Psoas muscle (tissue), 8 donors: ENCODE data around the gene CDK2AP2. TPM values are rescaled to one million over a fixed set of nuclear protein-coding genes. Genes with fewer than 3 reads are reported as not detected.
"Not testable (repeated sequence)": the region's sequence is repeated elsewhere in the genome, so short reads cannot be mapped to it uniquely, and the experiment has no call there.

Experiments used
- ATAC-seq, 4 donors: fragments of 200-7000 bp; cut with Tn5 transposase; one replicate each; pipeline ENCODE4 v1.9.1; 2020; ENCODE audit warnings: moderate library complexity in 3 of 4, mild to moderate bottlenecking in 2 of 4
- DNase-seq, 2 donors: peaks; one replicate each; pipeline ENCODE4 v3.0.0-alpha.2; 2020
- H3K27ac ChIP-seq: fragments of 200-600 bp; one replicate; pipeline ENCODE4 v1.8.0; 2022
- H3K27me3 ChIP-seq, 3 donors: fragments of 200-600 bp in 1 of 3; one replicate each; pipeline versions ENCODE4 v1.6.1 to v1.8.0; 2013 to 2022; ENCODE audit warnings: low read length in 2 of 3, mild to moderate bottlenecking in 2 of 3, moderate library complexity in 1 of 3; ENCODE audit not compliant: insufficient read depth in 3 of 3
- H3K36me3 ChIP-seq, 2 donors: fragments of 200-600 bp in 1 of 2; one replicate each; pipeline versions ENCODE4 v1.6.1 to v1.8.0; 2013 to 2022; ENCODE audit warnings: low read depth in 1 of 2, mild to moderate bottlenecking in 1 of 2, moderate library complexity in 1 of 2; ENCODE audit not compliant: insufficient read depth in 1 of 2
- H3K4me1 ChIP-seq: fragments of 200-600 bp; one replicate; pipeline ENCODE4 v1.8.0; 2022
- H3K4me3 ChIP-seq: fragments of 200-600 bp; one replicate; pipeline ENCODE4 v1.8.0; 2022; ENCODE audit warnings: mild to moderate bottlenecking
- H3K9me3 ChIP-seq: fragments of 200-600 bp; one replicate; pipeline ENCODE4 v1.8.0; 2022
- WGBS, 3 donors: extraction: QIAGEN DNeasy Blood & Tissue Kit; methylation state at CpG; one replicate each; pipeline versions ENCODE4 v1.1.6 to v1.1.7; 2013; 5-methylcytosine and 5-hydroxymethylcytosine counted together
- intact Hi-C, 2 donors: fragments of 100-400 bp; cut with DNase I; formaldehyde crosslinking; loops; one replicate each; pipeline versions ENCODE4 v1.11.0 to v1.14.2; 2022
- polyA plus RNA-seq, 3 donors: library from polyadenylated mRNA; stranded (reverse); fragments of 200-250 nt; gene quantifications; one replicate each; pipeline ENCODE4 v1.2.3, GENCODE V29; 2013
- total RNA-seq, 4 donors: library from RNA; stranded (reverse); fragmentation: NEBNext Ultra II Directional in 2 of 4; extraction: Animal tissue kit (Norgen Biotek cat#: 25700) in 2 of 4; gene quantifications; one replicate each; pipeline versions ENCODE4 v1.2.1 to v1.2.4, GENCODE V29; 2021 to 2023
- TF ChIP-seq, protein P1 (sequence below): fragments of 200-600 bp; IDR thresholded peaks from one replicate; pipeline ENCODE4 v1.8.0; 2022; ENCODE audit warnings: antibody characterized with exemption
- donor health status: healthy with polysubstance abuse.
- donor health status: DM: no; HTN: no; CAD: no; lungs with moderate emphysema.
- donor health status: Bipolar disorder and iron deficiency.
- donor health status: healthy.
- donor health status: DM: yes; HTN: yes; CAD: no.
- donor health status: DM: no; HTN: no; CAD: no.
- donor health status: DM: no; HTN: no; CAD: no.
- donor health status: DM: yes; HTN: yes; CAD: no.

CDK2AP2 gene
- total and polyA plus RNA-seq, 7 donors = 16.3 to 72.3 (median 18.5) TPM

DNA sequence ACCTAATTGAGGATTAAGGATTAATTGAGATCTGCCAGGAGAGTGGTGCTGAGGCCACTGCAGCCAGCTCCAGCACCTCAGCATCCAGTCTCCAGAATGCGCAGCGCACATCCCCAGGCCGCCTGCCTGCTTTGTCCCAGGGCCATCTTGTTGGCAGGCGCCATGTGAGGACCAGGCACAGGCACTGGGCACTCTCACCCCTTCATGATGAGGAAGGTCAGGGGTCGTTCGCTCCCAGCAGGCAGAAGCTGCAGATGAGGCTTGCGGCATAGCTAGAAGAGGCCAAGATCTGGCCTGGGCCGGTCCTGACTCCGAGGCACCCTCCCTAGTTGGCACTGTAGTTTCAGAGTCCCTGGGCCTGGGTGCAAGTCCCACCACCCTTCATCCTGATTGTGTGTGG is 8.8 kb upstream of the CDK2AP2 start:
- H3K4me1 ChIP-seq = no peaks in the 10 kb centered on the region
- H3K4me3 ChIP-seq = no peak overlapping the region
- no peaks in the 10 kb centered on the region for H3K36me3 ChIP-seq
- ATAC-seq (no peak), DNase-seq (peak in 1 of 2 donors; percentile 31)
- WGBS, 3 donors = 90 to 94% (median 94%) methylated on average over 9 of the region's 9 CpGs
- TF ChIP-seq, protein P1, sequence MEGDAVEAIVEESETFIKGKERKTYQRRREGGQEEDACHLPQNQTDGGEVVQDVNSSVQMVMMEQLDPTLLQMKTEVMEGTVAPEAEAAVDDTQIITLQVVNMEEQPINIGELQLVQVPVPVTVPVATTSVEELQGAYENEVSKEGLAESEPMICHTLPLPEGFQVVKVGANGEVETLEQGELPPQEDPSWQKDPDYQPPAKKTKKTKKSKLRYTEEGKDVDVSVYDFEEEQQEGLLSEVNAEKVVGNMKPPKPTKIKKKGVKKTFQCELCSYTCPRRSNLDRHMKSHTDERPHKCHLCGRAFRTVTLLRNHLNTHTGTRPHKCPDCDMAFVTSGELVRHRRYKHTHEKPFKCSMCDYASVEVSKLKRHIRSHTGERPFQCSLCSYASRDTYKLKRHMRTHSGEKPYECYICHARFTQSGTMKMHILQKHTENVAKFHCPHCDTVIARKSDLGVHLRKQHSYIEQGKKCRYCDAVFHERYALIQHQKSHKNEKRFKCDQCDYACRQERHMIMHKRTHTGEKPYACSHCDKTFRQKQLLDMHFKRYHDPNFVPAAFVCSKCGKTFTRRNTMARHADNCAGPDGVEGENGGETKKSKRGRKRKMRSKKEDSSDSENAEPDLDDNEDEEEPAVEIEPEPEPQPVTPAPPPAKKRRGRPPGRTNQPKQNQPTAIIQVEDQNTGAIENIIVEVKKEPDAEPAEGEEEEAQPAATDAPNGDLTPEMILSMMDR = no peak
- intact Hi-C loops = no loop called here
- peaks cover 0 to 10% (median 0%) of the 10 kb centered on the region in 3 donors for H3K27me3 ChIP-seq
- no peak overlapping the region for H3K27ac ChIP-seq
- H3K9me3 ChIP-seq = no peaks in the 10 kb centered on the region

DNA sequence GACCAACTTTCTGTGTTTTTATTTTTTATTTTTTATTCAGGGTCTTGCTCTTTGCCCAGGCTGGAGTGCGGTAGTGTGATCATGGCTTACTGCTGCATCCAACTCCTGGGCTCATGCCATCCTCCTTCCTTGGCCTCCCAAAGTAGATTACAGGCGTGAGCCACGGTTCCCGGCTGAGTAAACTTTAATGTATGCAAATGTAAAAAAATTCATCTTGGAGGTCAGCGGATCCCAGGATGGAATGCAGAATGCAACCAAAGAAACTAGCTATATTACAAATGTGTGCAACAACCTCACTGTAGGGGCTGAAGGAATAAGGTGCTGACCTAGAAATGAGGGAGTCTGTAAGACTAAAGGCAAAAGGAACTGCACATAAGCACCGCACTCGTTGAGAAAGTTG is 6.2 kb upstream of the CDK2AP2 start:
- Histone ChIP-seq H3K27ac (no peak overlapping the region), H3K9me3 (no peaks in the 10 kb centered on the region), H3K4me3 (no peak overlapping the region), H3K27me3 (peaks cover 0 to 10% (median 0%) of the 10 kb centered on the region in 3 donors), H3K4me1 (no peaks in the 10 kb centered on the region), H3K36me3 (no peaks in the 10 kb centered on the region)
- ATAC-seq = no peak
- DNase-seq = no peak
- intact Hi-C loops = no loop called here
- TF ChIP-seq, protein P1 = no peak
- 73 to 79% (median 74%) methylated on average over 7 of the region's 7 CpGs for WGBS, 3 donors

- H3K27me3 ChIP-seq, H3K4me3 ChIP-seq, ATAC-seq, intact Hi-C loops, H3K9me3 ChIP-seq, H3K27ac ChIP-seq, H3K36me3 ChIP-seq: not testable (repeated sequence)
- H3K4me1 ChIP-seq = peaks cover 11% of the 10 kb centered on the region
- peak in 1 of 2 donors; percentile 28 for DNase-seq
- 85 to 91% (median 87%) methylated on average over 4 of the region's 4 CpGs for WGBS, 3 donors
Observed at GRCh38 chr11:67511558-67511957, 3.6 kb upstream of the CDK2AP2 start.

GRCh38 chr11:67510023-67510345 is 2.0 kb upstream of the CDK2AP2 start:
- Histone ChIP-seq H3K9me3 (no peaks in the 10 kb centered on the region), H3K27ac (no peak overlapping the region), H3K36me3 (peaks cover 0 to 11% of the 10 kb centered on the region in 2 donors), H3K4me3 (no peak overlapping the region), H3K4me1 (peaks cover 24% of the 10 kb centered on the region), H3K27me3 (peaks cover 0 to 10% (median 4%) of the 10 kb centered on the region in 3 donors)
- ATAC-seq (no peak), DNase-seq (no peak)
- 50 to 53% (median 53%) methylated on average over 3 of the region's 3 CpGs for WGBS, 3 donors
- intact Hi-C loops = no loop called here
- TF ChIP-seq, protein P1 = no peak

- peak overlapping the region; percentile 90 for H3K4me3 ChIP-seq
- intact Hi-C loops = loop anchor here in 1 of 2 donors (5.0 kb wide), 1 partner anchor 41 kb away; the partner anchor contains the start of gene TMEM134
- H3K4me1 ChIP-seq = peaks cover 27% of the 10 kb centered on the region
- peak overlapping the region; percentile 99 for H3K27ac ChIP-seq
- WGBS, 3 donors = 0 to 1% (median 1%) methylated on average over 45 to 57 of the region's 57 CpGs
- peaks cover 0 to 11% of the 10 kb centered on the region in 2 donors for H3K36me3 ChIP-seq
- H3K9me3 ChIP-seq = no peaks in the 10 kb centered on the region
- H3K27me3 ChIP-seq = peaks cover 0 to 12% (median 8%) of the 10 kb centered on the region in 3 donors
- DNase-seq (peak; percentile 99), ATAC-seq (peak; percentile 66 to 77 (median 72))
- TF ChIP-seq, protein P1 = no peak
Observed at GRCh38 chr11:67508486-67509121, 642 bp upstream of the CDK2AP2 start.
